HG03064 (cell line): Measurements from ENCODE around the gene SGSH.
"Not testable (repeated sequence)": the region's sequence is repeated elsewhere in the genome, so short reads cannot be mapped to it uniquely, and the experiment has no call there.

Source experiments
- ATAC-seq: cut with Tn5 transposase; IDR thresholded peaks from one replicate; pipeline ENCODE4 v1.9.1; 2021; ENCODE audit warnings: low read depth; ENCODE audit not compliant: unreplicated experiment

Gene SGSH

DNA sequence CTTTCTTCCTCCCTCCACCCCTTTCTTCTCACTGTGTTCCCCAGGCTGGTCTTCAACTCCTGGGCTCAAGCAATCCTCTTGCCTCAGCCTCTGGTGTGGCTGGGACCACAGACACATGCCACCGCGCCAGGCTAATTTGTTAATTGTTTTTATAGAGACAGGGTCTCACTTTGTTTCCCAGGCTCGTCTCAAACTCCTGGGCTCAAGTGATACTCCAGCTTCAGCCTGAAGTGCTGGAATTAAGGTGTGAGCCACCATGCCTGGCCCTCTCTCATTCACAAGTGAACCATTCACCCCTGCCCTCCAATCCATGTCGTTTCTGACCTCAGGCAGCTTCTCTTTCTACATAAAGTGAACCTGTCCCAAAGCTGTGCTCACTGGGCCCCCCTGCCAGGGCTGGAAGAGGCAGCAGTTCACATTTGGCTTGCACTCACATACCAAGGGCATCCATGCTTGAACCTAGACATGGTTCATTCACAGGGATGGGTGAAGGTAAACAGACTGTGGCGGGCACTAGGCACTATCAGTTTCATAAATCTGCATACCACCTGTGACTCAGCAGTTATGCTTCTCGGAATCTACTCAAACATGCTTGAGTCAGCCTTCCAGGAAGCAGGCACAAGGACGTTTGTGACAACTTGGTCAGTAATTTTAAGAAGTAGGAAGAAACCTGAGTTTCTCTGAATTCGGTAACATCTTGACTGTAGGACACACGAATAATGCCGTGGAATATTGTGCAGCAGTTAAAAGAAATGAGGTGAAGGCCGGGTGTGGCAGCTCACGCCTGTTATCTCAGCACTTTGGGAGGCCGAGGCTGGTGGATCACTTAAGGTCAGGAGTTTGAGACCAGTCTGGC, 34.5 kb upstream of the SGSH start:
- ATAC-seq, result peak; percentile 48

DNA sequence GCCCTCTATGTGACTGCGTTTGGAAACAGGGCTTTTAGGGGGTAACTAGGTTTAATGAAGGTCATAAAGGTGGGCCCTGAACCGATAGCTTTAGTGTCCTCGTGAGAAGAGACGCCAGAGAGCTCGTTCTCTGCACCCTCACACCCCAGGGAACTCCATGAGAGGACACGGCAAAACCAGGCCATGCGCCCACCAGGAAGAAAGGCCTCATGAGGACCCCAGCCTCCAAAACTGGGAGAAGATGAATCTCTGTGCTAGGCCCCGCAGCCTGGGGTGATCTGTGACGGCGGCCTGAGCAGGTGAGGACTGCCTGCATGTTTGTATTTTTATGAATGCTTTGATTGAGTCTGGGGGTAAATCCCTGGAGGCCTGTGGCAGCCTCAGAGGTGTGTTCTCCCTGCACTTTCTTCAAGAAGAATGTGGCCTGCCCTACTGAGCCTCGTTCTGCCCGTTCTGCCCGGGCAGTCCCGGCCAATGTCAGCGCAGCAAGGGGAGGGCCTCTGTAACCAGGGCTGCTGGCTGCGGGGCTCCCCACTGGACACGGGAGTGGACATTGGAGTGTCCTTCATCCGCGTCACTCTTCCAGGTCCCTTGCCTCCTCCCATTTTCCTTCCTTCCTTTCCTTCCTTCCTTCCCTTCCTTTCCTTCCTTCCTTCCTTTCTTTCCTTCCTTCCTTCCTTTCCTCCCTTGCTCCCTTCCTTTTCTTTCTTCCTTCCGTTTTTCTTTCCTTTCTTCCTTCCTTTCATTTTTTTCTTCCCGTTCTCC, 33.7 kb upstream of the SGSH start:
- no peak for ATAC-seq

DNA sequence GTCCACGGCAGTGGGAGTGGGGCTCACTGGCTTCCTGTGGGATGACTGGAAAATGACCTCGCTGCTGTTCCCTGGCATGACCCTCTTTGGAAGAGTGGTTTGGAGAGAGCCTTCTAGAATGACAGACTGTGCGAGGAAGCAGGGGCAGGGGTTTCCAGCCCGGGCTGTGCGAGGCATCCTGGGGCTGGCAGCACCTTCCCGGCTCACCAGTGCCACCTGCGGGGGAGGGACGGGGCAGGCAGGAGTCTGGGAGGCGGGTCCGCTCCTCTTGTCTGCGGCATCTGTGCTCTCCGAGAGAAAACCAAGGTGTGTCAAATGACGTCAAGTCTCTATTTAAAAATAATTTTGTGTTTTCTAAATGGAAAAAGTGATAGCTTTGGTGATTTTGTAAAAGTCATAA, 32.7 kb upstream of the SGSH start:
- no peak for ATAC-seq

DNA sequence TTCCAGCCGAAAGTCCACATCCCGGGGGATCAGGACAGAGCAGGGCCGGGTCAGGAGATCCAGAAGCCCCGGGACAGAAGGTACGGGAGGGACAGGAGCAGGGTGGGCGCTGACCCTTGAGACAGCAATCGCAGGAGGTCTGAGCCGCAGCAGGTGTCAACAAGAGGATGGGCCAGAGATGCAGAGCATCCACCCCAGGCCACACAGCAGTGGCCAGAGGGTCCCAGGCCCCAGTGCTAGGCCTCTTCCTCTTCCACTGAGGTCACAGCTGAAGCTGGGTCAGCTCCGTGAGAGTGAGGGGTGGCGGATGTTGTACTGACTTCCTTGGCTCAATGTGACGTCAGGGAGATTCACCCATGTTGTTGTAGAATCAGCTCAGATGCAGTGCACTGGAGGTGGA, 31.8 kb upstream of the SGSH start:
- no peak for ATAC-seq

DNA sequence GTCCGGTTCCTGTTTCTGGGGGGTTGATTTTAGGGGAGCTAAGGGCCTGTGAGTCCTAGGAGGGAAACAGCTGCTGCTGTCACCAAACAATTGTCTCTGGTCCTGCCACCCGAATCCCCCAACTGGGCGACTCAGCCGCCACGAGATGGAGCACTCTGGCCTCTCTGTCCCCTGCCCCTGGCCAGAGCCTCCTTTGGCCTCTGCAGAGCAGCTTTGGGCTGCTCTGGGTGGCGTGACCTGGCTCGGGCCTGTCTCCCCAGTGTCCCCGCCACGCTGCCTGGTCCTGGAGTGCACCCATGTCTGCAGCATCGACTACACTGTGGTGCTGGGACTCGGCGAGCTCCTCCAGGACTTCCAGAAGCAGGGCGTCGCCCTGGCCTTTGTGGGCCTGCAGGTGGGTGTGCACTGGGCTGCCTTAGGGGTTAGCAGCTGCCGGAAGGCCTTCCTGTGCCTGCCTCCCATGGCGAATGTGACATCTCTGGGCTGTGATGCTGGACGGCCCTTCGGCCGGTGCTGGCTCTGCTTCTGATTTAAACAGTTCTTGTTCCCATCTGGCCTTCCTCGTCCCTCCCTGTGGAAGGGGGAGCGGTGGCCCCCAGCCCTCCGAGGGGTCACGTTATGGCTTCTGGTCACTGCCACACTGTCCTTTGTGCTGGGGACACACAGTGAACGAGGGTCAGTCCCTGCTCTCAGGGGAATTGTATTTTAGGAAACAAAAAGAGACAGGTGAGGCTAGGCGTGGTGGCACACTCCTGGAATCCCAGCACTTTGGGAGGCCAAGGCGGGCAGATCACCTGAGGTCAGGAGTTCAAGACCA, 29.0 kb upstream of the SGSH start:
- no peak for ATAC-seq

DNA sequence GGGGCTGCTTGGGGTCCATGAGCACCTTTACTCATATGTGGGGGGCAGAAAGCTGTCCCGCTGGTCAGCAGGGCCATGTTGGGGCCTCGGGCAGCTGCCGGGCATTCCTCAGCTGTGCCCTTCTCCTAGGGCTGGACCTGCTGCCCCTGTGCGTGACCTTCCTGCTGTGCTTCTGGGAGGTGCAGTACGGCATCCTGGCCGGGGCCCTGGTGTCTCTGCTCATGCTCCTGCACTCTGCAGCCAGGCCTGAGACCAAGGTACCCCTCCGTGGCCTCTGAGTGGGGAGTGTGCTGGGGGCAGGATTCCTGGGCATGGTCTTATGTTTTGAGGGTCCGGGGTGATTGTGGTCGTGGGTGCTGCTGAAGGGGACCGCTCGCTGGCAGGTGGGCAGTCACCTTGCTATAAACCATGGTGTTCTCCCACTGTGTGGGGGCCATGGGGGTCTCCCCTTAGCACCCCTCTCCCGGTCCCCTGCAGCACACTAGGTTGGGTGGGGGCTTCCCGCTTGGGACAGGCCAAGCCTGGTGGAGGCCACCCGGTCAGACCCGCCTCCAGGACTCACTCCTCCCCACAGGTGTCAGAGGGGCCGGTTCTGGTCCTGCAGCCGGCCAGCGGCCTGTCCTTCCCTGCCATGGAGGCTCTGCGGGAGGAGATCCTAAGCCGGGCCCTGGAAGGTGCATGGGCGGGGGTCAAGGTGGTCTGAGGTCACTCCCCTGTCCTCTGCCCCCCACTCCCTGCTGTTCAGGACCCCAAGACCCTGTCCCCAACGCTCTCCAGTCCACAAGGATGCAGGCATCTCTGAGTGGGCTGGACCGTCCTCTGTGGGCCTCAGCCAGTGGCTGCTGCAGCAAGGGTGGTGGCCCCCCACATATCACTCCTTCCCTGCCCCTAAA, 28.1 kb upstream of the SGSH start:
- ATAC-seq, result no peak

GRCh38 chr17:80247561-80247960, 27.4 kb upstream of the SGSH start:
- ATAC-seq, result no peak

DNA sequence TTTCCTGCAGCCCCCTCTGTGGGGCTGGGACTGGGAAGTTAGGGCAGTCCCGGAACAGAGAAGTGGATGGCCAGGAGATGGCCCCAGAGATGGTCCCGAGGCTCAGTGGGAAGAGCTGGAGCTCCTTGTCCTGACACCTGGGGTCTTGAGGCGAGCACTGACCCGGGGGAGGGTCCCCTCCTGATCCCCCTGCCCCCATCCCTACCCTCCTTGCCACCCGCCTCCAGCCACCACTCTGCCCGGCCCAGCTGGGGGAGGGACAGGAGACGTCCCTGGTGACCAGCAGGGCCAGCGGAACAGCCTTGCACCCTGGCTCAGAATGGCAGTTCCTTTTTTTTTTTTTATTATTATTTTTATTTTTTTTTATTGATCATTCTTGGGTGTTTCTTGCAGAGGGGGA, 26.6 kb upstream of the SGSH start:
- no peak for ATAC-seq

DNA sequence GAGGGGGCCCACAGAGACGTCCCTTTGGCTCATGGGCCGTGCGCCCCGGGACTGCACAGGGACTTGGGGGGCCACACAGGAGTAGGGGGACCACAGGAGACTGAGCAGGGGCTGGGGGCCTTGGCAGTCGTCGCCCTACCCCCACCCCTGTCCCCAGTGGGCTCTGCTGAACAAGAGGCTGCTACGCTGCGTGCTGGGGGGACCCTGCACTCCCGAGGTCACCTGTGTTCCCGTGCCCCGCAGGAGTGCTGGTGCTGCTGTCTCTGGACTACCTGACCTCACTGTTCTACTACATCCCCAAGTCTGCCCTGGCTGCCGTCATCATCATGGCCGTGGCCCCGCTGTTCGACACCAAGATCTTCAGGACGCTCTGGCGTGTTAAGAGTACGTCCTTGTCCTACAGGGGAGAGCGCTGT, 26.1 kb upstream of the SGSH start:
- no peak for ATAC-seq

DNA sequence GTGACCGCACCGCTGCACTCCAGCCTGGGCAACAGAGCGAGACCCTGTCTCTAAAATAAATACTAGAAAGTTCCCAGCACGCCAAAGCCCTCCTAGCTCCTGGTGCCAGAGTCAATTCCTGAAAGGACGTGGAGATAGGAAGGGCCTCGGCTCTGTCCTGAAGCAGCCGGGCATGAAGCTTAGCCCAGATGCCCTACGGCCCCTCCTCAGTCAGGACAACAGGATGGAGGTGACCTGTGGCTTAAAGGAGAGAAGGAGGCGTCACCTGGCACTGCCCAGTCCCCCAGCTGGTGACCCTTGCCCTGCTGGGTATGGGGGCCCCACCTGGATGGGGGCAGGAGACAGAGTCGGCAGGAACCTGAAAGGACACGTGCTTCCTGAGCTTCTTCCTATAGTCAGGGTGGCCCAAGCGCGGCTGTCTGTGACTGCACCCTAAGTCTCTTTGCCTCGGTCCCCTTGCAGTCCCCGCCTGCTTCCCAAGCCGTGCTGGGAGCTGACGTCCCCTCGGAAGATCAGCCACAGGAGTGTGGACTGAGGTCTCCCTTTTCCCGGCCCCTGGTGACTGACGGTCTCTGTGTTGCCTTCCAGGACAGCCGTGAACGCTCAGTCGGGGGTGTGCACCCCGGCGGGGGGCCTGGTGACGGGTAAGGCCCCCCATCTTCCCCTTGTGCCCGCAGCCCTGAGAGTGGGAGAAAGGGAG, 25.6 kb upstream of the SGSH start:
- no peak for ATAC-seq

DNA sequence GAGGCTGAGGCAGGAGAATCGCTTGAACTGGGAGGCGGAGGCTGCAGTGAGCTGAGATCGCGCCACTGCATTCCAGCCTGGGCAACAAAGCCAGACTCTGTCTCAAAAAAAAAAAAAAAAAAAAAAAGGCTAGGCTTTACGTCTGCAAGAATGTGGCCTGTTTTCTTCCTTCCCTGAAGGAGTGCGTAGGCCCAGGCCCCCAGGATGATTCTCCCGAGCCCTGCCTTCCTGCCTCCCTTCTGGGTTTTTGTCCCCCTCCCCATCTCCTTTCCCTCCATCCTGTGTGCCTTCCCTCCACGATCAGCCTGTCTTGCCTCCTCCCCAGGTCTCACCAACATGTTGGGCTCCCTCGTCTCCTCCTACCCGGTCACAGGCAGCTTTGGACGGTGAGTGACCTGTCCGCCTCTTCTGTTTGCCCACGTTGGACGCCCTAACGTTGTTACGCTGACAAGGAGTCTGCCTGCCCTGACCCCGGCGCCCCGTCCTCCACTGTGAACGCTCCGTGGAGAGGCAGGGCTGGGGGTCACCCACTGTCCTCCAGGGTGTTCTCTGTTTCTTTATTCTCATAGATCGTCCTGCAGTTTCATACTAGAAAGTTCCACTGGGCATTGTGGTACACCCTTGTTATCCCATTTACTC, 24.9 kb upstream of the SGSH start:
- no peak for ATAC-seq

- ATAC-seq, result not testable (repeated sequence)
Measured at GRCh38 chr17:80244448-80244847, 24.3 kb upstream of the SGSH start.

GRCh38 chr17:80243526-80244433, 23.6 kb upstream of the SGSH start:
- ATAC-seq, result no peak

GRCh38 chr17:80242505-80242904, 22.4 kb upstream of the SGSH start:
- ATAC-seq, result no peak

GRCh38 chr17:80237386-80237785, 17.3 kb upstream of the SGSH start:
- ATAC-seq, result no peak

DNA sequence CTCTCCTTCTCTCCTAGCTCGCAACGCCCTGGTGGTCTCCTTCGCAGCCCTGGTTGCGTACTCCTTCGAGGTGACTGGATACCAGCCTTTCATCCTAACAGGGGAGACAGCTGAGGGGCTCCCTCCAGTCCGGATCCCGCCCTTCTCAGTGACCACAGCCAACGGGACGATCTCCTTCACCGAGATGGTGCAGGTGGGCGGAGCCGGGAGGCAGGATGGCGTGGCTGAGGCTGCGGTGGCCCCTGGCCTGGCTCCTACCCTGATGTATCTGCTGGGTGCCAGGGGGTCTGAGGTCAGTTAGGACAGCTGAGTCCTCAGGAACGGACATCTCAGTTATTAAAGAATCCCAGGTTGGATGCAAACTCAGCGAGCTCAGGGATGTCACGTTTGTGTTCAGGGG, 16.8 kb upstream of the SGSH start:
- ATAC-seq, result no peak

GRCh38 chr17:80233202-80233601, 13.1 kb upstream of the SGSH start:
- no peak for ATAC-seq

GRCh38 chr17:80232438-80232837, 12.3 kb upstream of the SGSH start:
- no peak for ATAC-seq
